Activated gamma-delta T cell (primary cell): Measurements from ENCODE around the gene PXDN.
A peak's percentile ranks its signal among the peaks of the same experiment; 100 is the strongest.
"Not testable (repeated sequence)": the region's sequence is repeated elsewhere in the genome, so short reads cannot be mapped to it uniquely, and the experiment has no call there.

ENCODE experiments used
- DNase-seq: peaks from one replicate; lab custom pipeline; 2025; lab: John Stamatoyannopoulos, UW
- total RNA-seq, 2 donors: gene quantifications; one replicate each; lab custom pipeline; 2026; lab: John Stamatoyannopoulos, UW

The PXDN gene, protein sequence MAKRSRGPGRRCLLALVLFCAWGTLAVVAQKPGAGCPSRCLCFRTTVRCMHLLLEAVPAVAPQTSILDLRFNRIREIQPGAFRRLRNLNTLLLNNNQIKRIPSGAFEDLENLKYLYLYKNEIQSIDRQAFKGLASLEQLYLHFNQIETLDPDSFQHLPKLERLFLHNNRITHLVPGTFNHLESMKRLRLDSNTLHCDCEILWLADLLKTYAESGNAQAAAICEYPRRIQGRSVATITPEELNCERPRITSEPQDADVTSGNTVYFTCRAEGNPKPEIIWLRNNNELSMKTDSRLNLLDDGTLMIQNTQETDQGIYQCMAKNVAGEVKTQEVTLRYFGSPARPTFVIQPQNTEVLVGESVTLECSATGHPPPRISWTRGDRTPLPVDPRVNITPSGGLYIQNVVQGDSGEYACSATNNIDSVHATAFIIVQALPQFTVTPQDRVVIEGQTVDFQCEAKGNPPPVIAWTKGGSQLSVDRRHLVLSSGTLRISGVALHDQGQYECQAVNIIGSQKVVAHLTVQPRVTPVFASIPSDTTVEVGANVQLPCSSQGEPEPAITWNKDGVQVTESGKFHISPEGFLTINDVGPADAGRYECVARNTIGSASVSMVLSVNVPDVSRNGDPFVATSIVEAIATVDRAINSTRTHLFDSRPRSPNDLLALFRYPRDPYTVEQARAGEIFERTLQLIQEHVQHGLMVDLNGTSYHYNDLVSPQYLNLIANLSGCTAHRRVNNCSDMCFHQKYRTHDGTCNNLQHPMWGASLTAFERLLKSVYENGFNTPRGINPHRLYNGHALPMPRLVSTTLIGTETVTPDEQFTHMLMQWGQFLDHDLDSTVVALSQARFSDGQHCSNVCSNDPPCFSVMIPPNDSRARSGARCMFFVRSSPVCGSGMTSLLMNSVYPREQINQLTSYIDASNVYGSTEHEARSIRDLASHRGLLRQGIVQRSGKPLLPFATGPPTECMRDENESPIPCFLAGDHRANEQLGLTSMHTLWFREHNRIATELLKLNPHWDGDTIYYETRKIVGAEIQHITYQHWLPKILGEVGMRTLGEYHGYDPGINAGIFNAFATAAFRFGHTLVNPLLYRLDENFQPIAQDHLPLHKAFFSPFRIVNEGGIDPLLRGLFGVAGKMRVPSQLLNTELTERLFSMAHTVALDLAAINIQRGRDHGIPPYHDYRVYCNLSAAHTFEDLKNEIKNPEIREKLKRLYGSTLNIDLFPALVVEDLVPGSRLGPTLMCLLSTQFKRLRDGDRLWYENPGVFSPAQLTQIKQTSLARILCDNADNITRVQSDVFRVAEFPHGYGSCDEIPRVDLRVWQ (N-terminal part only)
- total RNA-seq, result 5.7 to 32.3 reads per million in 2 donors

DNA sequence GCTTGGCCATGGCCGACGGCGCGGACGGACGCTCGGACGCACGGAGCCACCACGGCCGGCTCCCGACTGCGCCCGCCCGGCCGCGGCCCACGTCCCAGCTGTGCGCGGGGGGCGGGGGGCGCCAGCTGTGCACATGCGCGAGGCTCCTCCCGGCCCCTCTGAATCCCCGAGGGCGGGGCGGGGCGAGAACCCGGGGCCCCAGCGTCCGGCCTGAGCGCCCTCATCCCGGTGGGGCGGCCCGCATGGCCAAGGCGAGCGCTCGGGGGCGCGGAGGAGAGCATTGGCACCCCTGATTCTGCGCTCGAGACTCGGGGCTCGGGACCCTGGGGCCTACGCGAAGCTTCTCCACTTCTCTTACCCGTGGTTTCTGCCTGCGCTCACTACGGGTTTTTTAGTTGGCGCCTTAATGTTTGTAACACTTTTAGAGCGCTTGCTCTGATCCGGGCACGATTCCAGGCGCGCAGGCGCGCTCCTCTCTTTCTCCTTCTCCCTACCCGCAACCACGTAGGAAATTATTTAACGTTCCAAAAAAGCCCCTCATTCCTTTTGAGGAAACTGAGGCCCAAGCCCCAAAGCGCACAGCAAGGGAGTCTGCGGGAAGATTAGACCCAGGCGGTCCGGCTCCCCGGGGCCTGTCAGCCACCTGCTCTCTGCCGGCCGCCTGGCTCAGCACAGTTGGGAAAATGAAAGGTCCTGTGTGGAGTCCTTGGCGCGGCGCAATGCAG is at the start of gene PXDN:
PXDN (minus strand) TSS at position 70 of the 725 bp plus-strand sequence; CDS start at position 10, 60 bp downstream.
- no peak for DNase-seq

DNA sequence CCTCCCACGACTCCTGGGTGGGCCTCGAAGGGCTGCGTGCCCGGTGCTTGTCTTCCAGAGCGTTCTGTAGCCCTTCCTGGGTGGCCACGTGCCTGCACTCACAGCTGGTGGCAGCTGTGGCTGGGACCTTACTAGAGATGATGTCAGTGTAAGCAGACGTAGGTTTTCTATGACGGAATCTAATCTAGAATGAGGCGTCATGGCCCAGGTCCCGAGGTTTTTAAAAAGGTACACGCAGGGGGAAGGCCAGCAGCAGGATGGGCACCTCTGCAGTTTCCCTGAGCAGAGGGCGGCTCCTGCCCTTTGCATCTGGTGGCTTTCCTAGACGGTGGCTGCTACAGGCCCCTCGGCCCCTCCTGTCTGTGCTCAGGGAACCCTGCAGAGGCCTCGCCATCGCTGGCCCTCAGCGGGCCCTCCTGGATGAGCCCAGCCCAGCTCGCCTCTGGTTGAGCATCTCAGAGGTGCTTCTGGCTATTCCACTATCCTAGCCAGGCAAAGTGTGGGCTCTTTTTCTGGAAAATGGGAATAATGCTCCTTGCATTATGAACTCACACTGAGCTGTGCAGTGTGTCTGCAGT is 49.6 kb upstream of the PXDN start:
- no peak for DNase-seq

DNA sequence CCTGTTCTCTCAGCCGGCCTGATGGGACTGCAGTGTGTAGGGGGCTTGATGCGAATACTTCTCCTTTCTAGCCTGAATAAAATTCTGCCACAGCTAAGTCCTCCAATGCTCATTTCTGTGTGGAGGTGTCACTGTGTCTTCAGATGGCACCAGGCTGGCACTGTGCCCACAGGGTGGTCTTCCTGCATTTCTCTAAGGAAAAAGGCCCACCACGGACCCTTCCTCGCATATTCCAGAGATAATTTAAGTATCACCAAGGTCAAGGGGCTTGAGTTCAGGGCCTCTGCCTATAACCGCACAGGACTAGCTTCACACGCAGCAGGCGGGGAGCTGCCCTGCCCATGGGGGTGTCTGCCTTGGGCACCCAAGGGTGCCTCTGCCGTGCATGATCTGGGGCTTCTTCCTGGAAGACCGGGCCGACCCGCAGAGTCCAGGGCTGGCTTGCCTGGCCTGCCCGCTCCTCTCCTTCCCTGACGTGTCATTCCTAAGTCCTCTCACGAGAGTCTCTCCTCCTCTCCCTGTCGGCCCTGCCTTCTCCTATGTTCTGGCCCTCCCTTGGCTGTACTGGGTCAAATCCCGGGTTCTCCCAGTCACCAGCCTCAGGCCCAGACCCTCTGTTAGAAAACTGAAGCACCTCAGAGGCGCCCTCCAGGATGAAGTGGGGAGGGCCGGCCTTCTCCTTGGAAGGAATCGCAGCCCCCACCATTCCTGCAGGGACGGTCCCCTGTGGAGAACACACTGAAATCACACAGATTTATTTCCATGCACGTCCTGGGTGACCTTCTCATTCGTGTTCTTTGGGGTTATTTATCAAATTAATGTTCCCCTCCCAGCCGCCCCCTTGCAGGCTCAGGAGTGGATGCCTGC is 48.9 kb upstream of the PXDN start:
- no peak for DNase-seq

DNA sequence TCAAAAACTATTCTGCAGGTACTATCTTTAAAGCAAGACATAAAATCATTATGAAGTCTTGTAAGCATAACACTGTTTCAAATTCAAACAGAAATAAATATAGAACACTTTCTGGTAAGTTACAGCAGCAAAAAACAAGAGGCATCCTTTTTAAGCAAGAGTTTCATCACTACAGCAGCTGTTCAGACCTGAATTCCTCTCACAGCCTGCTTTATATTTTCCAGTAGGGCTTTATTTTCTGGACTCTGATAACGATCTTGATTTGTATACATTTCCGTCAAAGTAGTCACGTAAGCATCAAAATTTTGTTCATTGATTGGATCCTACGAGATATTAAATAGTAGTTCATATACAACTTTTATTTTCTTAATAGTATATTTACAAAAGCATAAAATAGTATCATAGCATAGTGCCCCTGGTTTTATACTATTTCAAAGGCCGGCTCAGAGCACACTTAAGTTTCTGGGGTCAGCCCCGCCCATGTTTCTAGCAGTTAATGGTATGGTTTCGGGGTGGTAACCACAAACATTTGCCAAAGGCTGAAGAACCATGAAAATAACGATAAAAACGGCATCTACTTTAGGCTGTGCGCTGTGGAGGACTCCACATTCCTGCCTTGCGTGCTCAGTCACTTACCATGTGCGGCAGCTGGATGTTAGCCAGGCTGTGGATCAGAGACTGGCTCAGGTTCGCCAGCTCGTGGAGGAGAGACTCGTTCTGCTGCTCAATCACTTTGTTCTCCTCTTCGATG is 47.5 kb upstream of the PXDN start:
- DNase-seq, result no peak

DNA sequence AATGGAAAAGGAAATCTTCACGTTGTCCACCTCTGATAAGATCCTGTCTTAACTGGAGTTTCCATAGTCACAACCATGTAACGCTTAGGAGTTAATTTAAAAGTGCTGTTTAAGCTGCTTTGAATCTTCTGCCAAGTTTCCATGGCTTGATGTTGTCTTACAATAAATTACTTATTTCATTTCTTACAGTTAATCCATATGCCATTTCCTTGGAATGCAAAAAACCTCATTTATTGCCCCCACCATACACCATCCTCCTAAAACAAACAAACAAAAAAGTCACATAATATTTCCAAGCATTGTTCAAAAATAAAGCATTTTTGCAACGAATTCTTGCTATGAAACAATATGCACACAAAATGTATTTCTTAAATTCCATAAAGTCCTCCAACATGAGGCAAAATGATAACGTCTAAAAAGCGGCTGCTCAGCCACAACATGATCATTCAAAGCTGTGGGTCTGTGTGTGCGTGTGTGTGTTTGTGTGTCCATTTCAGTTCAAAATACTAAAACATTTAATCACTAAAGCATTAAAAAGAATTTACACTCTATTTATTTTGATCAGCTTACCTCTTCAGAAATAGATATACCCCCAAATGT is 46.8 kb upstream of the PXDN start:
- DNase-seq, result no peak

DNA sequence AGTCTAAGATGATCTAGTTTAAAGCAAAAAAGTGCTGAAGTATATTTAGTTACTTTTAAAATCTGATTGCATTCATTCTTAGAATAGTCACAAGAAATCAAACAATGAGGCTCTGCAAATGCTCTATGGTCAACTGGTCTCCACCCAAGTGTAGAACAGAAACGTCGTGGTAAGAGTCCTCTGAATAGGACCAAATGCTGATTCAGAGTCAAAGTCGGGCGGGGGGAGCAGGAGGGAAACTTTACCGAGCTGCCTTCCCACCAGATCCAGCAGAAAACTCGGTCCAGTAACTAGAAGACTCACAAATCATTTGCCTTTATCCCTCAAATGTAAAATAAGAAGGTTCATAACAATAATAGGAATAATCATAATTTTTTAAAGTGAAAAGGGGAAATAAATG is 46.2 kb upstream of the PXDN start:
- DNase-seq, result no peak

DNA sequence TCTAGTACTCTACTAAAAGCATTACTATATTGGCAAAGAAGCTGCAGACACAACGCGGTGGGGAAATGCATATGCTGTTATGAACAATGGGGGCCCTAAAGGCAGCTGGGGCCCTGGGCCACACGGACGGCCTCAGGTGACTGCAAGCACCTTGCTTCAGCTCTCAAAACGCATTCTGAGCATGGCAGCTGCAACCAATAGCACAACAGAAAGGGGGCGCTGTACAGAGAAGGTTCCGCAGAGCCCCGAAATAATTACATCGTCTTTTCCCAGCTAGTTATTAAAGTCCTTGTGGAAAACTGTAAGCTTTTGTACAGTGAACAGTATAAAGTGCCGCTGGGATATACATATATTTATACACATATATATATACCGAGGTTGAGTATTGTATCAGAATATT is 45.3 kb upstream of the PXDN start:
- no peak for DNase-seq

DNA sequence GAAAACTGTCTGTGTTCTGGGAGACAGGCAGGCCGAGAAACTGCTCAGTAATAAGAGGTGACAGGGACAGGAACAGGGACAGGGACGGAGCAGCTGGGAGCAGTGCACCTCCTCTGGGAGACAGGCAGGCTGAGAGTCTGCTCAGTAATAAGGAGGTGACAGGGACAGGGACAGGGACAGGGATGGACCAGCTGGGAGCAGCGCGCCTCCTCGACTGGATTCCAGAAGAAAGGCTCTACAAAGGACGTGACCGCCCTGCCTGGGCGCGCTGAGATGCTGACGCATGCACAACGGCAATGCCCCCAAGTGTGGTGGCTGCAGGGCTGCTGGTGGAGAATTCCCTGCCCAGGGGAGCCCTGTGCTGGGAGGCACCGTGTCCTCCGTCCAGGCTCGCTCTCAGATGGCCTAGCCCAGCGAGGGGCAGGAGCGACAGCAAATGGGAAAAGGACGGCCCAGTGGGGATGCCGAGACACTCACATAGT is 44.2 kb upstream of the PXDN start:
- DNase-seq, result no peak

DNA sequence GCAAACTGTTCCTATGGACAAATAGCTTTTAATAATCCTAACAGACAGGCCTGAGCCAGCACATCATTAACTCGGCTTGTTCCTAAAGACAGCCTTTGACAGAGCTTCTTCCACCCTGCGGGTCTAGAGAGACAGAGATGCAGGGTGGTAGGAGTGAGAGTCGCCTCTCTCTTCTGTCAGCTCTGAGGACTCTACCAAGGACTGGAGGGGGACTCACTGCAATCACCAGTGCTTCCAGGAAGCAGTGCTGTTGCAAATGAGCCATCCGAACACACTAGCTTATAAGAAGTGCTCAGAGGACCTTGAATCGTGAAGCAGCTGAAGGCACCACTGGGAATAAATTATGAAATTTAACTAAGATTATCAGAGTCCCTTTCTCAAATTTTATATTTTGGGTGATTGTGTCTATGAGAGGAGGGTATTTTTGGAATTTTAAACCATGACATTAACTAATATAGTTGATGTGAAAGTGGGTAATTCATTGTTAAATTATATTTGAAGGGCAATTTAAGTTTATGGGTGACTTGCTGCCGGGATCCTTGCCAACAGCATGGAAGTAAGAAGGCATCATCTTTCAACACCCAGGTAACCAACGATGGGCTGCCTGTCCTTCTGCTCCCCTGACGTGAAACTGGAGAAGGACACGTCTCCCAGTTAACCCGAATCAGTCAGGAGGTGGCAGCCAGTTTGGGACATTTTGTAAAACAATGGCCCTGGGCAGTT is 43.6 kb upstream of the PXDN start:
- no peak for DNase-seq

DNA sequence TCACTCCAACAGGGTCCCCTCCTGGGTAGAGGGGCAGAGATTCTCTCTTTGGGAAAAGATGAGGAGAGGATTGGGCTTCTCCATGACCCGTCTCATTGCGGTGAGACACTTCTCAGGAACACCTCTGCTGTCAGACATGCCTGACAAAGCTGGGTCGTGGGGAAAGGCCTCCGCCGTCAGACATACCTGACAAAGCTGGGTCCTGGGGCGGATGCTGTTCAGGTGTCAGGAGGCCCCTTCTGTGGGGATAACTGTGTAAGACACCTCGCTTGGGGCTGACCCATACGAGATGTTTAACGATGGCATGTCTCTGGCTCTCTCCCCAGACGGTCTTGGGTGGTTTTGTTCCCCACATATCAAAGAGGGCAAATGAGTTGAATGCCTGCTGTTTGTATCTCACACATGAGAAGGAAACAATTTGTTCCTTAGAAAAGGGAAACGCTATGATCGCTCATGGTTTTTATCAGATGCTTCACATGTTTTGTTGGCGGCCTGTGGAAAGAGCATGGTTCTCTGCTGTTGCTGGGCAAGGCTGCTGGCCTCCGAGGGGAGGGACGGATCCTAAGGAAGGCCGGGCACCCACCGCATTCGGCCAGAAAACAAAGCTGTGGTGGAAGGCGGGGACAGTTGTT is 40.8 kb upstream of the PXDN start:
- DNase-seq, result no peak

DNA sequence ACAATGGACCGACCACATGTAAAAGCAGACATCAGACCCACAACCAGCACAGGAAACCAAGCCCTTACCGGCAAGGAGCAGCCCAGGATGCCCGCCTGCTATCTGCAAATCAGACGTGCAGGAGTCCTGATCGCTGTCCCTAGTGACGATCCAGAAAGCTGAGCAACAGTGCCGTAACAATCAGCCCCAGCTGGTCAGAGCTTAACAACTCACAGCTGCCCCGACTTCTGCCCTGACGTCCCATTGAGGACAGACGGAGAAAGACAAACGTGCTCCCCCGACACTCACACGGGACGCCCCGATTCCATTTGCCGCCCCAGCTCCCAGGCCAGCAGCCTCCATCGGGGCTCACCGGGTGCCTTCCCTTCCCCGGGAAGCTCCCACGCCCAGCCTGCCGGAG is 39.8 kb upstream of the PXDN start:
- no peak for DNase-seq

DNA sequence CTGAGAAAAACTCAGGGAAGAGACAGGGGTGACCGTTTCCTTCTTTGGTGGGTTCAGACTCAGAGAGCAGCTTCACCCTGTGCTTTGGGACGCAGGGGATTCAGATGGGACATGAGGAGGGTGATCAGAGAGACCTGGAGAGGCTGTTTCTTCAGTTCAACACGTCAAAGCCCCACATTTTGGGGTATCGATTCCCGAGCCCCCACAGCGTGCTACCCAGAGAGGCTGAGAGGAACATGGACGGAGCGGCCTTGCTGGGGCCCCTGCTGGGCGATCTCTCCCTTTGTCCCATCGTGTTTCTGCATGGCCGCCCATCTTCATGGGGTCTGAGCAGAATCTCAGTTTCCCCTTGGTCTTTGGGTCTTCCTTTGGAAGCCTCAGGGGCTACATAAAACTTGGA is 38.2 kb upstream of the PXDN start:
- no peak for DNase-seq

DNA sequence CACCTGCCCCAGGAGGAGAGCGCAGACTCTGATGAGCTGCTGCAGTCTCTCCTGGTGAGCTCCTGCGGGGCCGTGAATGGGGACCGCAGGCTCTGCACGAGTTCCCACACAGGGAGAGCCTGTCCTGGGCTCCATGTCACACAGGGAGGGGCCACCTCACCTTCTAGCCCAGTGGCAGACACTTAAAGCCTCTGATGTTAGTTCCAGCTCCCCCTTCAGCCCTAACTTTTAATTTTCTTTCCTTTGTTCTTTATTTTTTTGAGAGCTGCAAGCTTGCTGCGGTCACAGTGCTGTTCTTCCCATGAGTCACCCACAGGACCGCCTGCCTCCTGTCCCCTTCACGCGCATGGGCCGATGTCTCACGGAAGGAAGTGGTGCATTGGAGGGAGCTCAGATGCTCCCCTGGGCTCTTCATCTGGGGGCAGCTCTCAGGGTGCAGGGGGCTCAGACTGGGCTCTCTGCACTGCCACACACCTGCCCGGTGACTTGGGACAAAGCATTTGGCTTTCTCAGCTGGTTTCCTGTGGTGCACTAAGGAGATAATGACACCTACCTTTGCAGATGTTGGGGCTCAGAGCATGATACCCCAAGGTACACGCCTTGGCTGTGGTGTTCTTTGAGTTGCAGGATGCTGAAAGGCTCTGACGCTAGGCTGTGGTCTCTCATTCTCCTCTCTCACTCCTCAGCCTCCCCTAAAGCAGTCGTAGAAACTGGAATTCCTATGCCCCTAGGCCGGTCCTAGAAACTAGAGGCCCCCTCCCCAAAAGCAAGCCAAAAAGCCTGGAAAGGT is 37.2 kb upstream of the PXDN start:
- peak; percentile 25 for DNase-seq

DNA sequence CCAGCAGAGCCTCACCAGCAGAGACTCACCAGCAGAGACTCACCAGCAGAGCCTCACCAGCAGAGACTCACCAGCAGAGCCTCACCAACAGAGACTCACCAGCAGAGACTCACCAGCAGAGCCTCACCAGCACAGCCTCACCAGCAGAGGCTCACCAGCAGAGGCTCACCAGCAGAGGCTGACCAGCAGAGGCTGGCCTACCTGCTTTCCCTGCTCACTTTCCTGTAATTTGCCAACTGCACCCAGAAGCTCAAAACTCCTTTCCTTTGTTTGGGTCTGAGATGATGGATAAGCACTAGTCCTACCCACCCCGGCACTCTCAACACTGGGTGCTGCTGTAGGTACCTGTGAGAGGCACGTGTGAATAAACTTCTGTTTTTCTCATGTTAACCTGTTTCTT is 36.4 kb upstream of the PXDN start:
- no peak for DNase-seq

DNA sequence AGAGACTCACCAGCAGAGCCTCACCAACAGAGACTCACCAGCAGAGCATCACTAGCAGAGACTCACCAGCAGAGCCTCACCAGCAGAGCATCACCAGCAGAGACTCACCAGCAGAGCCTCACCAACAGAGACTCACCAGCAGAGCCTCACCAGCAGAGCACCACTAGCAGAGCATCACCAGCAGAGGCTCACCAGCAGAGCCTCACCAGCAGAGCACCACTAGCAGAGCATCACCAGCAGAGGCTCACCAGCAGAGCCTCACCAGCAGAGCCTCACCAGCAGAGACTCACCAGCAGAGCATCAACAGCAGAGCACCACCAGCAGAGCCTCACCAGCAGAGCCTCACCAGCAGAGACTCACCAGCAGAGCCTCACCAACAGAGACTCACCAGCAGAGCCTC is 35.7 kb upstream of the PXDN start:
- DNase-seq, result not testable (repeated sequence)

DNA sequence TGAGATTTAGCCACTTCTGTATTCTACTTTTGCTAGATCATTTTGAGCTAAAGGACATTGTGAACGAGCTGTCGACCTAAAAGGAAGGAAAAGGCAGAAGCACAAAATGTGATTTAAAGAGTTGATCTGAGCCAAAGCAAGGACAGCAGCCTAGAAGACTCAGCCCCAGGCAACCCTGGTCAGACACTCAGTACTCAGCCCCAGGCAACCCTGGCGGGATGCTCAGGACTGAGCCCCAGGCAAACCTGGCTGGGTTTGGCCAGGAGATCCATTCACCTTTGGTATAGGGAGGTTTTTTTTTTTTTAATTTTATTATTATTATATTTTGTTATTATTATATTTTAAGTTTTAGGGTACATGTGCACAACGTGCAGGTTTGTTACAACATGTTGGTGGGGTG is 34.3 kb upstream of the PXDN start:
- no peak for DNase-seq

DNA sequence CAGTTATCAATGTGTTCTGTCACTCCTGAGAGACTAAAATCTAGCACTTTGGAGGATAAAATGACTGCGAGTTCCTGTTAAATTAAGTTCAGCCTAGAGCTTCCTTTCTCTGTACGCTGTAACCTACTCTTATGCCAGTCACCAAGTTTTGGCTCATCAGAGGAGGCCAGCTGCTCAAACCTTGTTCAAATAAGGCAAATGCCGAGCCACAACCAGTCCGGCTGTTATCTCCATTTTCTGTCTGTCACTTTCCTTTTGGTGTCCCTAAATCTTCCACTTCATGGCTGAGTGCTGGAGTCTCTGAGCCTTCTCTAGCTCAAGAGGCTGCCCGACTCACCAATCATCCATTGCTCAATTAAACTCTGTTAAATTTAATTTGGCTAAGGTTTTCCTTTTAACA is 33.5 kb upstream of the PXDN start:
- no peak for DNase-seq
